Prostate gland (tissue), 2 donors: ENCODE data around the gene UBE2H. TPM values are rescaled to one million over a fixed set of nuclear protein-coding genes. Genes with fewer than 3 reads are reported as not detected.

Source experiments
- DNase-seq: peaks from one replicate; pipeline ENCODE4 v3.0.0-alpha.2; 2019; ENCODE audit warnings: low spot score
- H3K27ac ChIP-seq, 2 donors: fragments of 200-600 bp; sonication (generic); 2 replicates each; pipeline ENCODE4 v1.5.1; 2017 to 2019
- H3K27me3 ChIP-seq: fragments of 200-600 bp; sonication (generic); replicated peaks from 2 replicates; pipeline ENCODE4 v1.5.1; 2019; ENCODE audit not compliant: insufficient read depth
- H3K36me3 ChIP-seq, 2 donors: fragments of 200-600 bp; sonication (generic); 1 replicate in 1 of 2; 2 replicates in 1 of 2; pipeline versions ENCODE4 v1.5.1 to v1.8.1; 2017 to 2019
- H3K4me1 ChIP-seq: fragments of 200-600 bp; sonication (generic); replicated peaks from 2 replicates; pipeline ENCODE4 v1.5.1; 2019
- H3K4me3 ChIP-seq, 2 donors: fragments of 200-600 bp; sonication (generic); 2 replicates each; pipeline ENCODE4 v1.5.1; 2017 to 2019
- H3K9me3 ChIP-seq: fragments of 200-600 bp; sonication (generic); 2 replicates; pipeline ENCODE4 v1.5.1; 2017
- CTCF ChIP-seq, 4 experiments: fragments of 200-600 bp in 2 of 4; fragments of 450-650 bp in 2 of 4; sonication (generic) in 2 of 4; IDR thresholded peaks; 1 replicate in 3 of 4; 2 replicates in 1 of 4; pipeline ENCODE4 v1.5.1; 2016 to 2019; ENCODE audit warnings: antibody characterized with exemption in 4 of 4, mild to moderate bottlenecking in 2 of 4, moderate library complexity in 2 of 4
- POLR2A ChIP-seq: fragments of 450-650 bp; IDR thresholded peaks from one replicate; pipeline ENCODE4 v1.6.1; 2016; ENCODE audit warnings: antibody characterized with exemption, mild to moderate bottlenecking
- POLR2AphosphoS5 ChIP-seq: sonication (generic); formaldehyde crosslinking; IDR thresholded peaks from one replicate; pipeline ENCODE4 v1.6.1; 2017; ENCODE audit warnings: antibody characterized with exemption
- WGBS: methylation state at CpG from one replicate; pipeline ENCODE4 v1.1.5; 2018; 5-methylcytosine and 5-hydroxymethylcytosine counted together
- intact Hi-C: fragments of 100-400 bp; cut with DNase I; formaldehyde crosslinking; loops from one replicate; pipeline ENCODE4 v1.14.2; 2022
- total RNA-seq, 2 donors: library from RNA; depleted of rRNA; stranded (reverse); fragments of >200 nt; gene quantifications; one replicate each; pipeline ENCODE4 v1.1.0, GENCODE V29; 2016

Gene UBE2H
- total RNA-seq, 2 donors from 2014 or later, result 78.4 to 105 TPM

GRCh38 chr7:129845178-129845971 is 107.4 kb downstream of the UBE2H start:
- intact Hi-C loops, result no loop called here
- Histone ChIP-seq H3K9me3 (no peaks in the 10 kb centered on the region), H3K4me1 (no peaks in the 10 kb centered on the region), H3K27ac (no peak overlapping the region), H3K36me3 (no peaks in the 10 kb centered on the region), H3K4me3 (no peak overlapping the region), H3K27me3 (no peaks in the 10 kb centered on the region)
- 76% methylated on average over 3 of the region's 3 CpGs for WGBS
- no peak for DNase-seq
- TF ChIP-seq CTCF (IDR thresholded peaks at IDR 0.05), result no peak
- TF ChIP-seq POLR2AphosphoS5, result no peak
- no peak for TF ChIP-seq POLR2A

DNA sequence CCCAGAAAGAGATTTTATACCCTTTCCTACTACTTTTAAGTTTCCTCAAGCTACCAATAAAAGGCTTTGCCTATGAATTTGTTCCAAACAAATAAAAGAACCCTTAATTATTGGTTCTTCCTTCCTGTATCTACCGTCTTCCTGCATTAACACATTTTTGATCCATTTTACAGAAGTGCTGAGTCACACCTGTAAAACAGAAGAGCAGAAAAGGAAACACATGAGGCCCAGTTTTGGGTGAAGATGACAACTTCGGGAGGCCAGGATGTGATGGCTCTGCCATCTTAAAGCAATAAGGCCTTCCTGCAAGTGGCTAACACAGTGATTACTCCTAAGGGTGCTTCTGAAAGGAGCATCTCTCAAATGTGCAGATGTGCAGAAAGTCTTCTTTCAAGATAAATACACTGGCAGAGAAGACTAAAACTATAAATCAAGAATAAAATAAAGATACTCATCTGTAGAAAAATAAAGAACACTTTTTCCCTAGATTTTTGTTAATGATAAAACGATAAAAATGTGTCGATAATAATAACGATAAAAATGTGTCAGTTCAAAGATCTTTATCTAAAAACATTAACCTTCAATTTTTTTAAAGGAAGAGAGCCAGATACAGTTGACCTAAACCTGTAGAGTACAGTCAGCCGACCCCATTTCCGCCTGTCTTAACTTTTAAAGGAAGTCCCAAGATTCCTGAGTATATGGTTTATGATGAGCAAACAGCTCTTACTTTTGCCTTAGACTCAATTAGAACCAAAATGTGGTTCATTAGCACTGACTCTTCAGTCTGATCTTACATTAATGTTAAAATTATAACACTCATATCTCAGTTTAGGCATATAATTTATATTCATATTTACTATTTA is 108.6 kb downstream of the UBE2H start:
- TF ChIP-seq POLR2A, result no peak
- no peak for TF ChIP-seq CTCF (IDR thresholded peaks at IDR 0.05)
- no peak for TF ChIP-seq POLR2AphosphoS5
- DNase-seq, result no peak
- H3K4me3 ChIP-seq, result no peak overlapping the region
- 39% methylated on average over 7 of the region's 7 CpGs for WGBS
- no peaks in the 10 kb centered on the region for H3K9me3 ChIP-seq
- intact Hi-C loops, result no loop called here
- H3K27ac ChIP-seq, result no peak overlapping the region
- H3K36me3 ChIP-seq, result no peaks in the 10 kb centered on the region
- H3K4me1 ChIP-seq, result no peaks in the 10 kb centered on the region
- H3K27me3 ChIP-seq, result no peaks in the 10 kb centered on the region

- Histone ChIP-seq H3K27ac (no peak overlapping the region), H3K27me3 (no peaks in the 10 kb centered on the region), H3K4me3 (no peak overlapping the region), H3K36me3 (no peaks in the 10 kb centered on the region), H3K9me3 (no peaks in the 10 kb centered on the region), H3K4me1 (no peaks in the 10 kb centered on the region)
- 83% methylated on average over 12 of the region's 12 CpGs for WGBS
- TF ChIP-seq POLR2A, result no peak
- TF ChIP-seq POLR2AphosphoS5, result no peak
- no peak for TF ChIP-seq CTCF (IDR thresholded peaks at IDR 0.05)
- intact Hi-C loops, result no loop called here
- no peak for DNase-seq
These were observed 109.3 kb downstream of the UBE2H start for GRCh38 chr7:129843365-129843898.

- intact Hi-C loops, result no loop called here
- no peaks in the 10 kb centered on the region for H3K36me3 ChIP-seq
- no peak overlapping the region for H3K4me3 ChIP-seq
- no peak overlapping the region for H3K27ac ChIP-seq
- H3K4me1 ChIP-seq, result no peaks in the 10 kb centered on the region
- no peaks in the 10 kb centered on the region for H3K9me3 ChIP-seq
- WGBS, result 79% methylated on average over 3 of the region's 3 CpGs
- TF ChIP-seq POLR2AphosphoS5 (no peak), POLR2A (no peak), CTCF (IDR thresholded peaks at IDR 0.05) (no peak)
- H3K27me3 ChIP-seq, result no peaks in the 10 kb centered on the region
- DNase-seq, result no peak
These were observed 111.3 kb downstream of the UBE2H start for GRCh38 chr7:129841465-129841864.
